ENCODE data around the gene ZBTB8OS. TPM values are rescaled to one million over a fixed set of nuclear protein-coding genes. Genes with fewer than 3 reads are reported as not detected.

Gene ZBTB8OS
- total and polyA plus RNA-seq, 9 of the 15 experiments (the other 6 are each of a cell fraction or from before 2014, with no cell fraction given) = 54.8 to 230 (median 107) TPM

- TF ChIP-seq GMEB1 (CRISPR knock-in tag; IDR thresholded peaks at IDR 0.05) (no peak), CC2D1A (IDR thresholded peaks at IDR 0.05) (peak; percentile 68), ELF1 (tag; IDR thresholded peaks at IDR 0.05) (peak; percentile 99), ZNF696 (CRISPR knock-in tag; conservative IDR thresholded peaks at IDR 0.05) (no peak), DLX4 (CRISPR knock-in tag; IDR thresholded peaks at IDR 0.05) (no peak), ZNF764 (CRISPR knock-in tag; IDR thresholded peaks at IDR 0.05; ENCODE audit: low read depth) (no peak), CBFB (CRISPR knock-in tag; IDR thresholded peaks at IDR 0.05) (no peak), ZNF707 (CRISPR knock-in tag; conservative IDR thresholded peaks at IDR 0.05) (no peak), ZNF589 (CRISPR knock-in tag; IDR thresholded peaks at IDR 0.05; ENCODE audit: low read depth) (no peak), MAFK (IDR thresholded peaks at IDR 0.05; ENCODE audit: low read length) (no peak), IRF9 (tag; IDR thresholded peaks at IDR 0.05) (no peak), HNRNPLL (IDR thresholded peaks at IDR 0.05; ENCODE audit: low read depth, low read length, poor library complexity, severe bottlenecking) (no peak), THAP7 (CRISPR knock-in tag; IDR thresholded peaks at IDR 0.05) (no peak), ZNF76 (CRISPR knock-in tag; IDR thresholded peaks at IDR 0.05; ENCODE audit: borderline replicate concordance) (no peak), FOXM1 (IDR thresholded peaks at IDR 0.05; ENCODE audit: low read depth) (peak; percentile 87), FOXM1 (CRISPR knock-in tag; IDR thresholded peaks at IDR 0.05; ENCODE audit: low read depth) (no peak)
- TF ChIP-seq, protein P1, sequence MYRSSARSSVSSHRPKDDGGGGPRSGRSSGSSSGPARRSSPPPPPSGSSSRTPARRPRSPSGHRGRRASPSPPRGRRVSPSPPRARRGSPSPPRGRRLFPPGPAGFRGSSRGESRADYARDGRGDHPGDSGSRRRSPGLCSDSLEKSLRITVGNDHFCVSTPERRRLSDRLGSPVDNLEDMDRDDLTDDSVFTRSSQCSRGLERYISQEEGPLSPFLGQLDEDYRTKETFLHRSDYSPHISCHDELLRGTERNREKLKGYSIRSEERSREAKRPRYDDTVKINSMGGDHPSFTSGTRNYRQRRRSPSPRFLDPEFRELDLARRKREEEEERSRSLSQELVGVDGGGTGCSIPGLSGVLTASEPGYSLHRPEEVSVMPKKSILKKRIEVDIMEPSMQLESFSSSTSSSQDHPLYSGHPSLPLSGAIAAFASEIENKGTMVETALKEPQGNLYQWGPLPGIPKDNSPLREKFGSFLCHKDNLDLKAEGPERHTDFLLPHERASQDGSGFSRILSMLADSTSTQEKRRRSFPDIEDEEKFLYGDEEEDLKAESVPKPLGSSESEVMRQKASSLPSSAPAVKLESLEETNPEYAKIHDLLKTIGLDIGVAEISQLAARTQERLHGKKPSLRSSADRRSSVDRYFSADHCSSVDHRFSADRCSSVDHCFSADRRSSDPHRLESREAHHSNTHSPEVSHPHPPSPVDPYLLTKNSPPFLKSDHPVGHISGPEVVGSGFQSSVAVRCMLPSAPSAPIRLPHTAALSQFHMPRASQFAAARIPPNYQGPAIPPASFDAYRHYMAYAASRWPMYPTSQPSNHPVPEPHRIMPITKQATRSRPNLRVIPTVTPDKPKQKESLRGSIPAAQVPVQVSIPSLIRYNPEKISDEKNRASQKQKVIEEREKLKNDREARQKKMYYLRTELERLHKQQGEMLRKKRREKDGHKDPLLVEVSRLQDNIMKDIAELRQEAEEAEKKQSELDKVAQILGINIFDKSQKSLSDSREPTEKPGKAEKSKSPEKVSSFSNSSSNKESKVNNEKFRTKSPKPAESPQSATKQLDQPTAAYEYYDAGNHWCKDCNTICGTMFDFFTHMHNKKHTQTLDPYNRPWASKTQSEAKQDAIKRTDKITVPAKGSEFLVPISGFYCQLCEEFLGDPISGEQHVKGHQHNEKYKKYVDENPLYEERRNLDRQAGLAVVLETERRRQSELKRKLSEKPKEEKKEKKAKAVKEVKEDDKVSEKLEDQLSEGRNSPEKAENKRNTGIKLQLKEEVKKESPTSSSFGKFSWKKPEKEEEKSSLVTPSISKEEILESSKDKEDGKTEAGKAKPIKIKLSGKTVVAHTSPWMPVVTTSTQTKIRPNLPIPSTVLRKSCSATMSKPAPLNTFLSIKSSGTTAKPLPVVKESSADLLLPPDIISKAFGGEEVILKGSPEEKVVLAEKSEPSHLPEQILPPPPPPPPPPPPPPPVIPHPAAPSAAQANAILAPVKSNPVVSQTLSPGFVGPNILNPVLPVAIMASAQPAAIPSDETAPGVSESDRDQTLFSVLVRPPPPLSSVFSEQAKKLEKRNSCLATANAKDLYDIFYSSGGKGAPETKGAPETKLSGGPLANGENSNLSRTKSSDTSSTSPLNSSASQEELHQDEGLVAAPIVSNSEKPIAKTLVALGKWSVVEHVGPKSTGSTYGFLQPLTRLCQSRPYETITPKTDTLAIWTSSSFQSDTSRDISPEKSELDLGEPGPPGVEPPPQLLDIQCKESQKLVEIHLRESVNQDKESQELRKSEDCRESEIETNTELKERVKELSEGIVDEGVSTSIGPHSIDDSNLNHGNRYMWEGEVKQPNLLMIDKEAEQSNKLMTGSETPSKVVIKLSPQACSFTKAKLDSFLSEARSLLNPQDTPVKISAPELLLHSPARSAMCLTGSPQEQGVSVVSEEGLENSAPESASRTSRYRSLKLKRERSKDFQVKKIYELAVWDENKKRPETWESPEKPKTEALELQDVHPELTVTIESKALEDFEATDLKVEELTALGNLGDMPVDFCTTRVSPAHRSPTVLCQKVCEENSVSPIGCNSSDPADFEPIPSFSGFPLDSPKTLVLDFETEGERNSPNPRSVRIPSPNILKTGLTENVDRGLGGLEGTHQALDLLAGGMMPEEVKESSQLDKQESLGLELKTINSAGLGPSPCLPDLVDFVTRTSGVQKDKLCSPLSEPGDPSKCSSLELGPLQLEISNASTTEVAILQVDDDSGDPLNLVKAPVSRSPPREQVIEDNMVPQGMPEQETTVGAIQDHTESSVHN (IDR thresholded peaks at IDR 0.05; ENCODE audit: borderline replicate concordance in 1 of 2, low read depth in 1 of 2) = no peak
These were observed at the start of gene ZBTB8OS (continued) for GRCh38 chr1:32650248-32650751.
